G401.6 (cell line): ENCODE measurements around the gene SEMA4C.

Experiments
- FAIRE-seq: peaks from 2 replicates; lab custom pipeline; 2012; peaks lifted over from hg19 to GRCh38; lab: Jason Lieb, UNC

Gene SEMA4C

DNA sequence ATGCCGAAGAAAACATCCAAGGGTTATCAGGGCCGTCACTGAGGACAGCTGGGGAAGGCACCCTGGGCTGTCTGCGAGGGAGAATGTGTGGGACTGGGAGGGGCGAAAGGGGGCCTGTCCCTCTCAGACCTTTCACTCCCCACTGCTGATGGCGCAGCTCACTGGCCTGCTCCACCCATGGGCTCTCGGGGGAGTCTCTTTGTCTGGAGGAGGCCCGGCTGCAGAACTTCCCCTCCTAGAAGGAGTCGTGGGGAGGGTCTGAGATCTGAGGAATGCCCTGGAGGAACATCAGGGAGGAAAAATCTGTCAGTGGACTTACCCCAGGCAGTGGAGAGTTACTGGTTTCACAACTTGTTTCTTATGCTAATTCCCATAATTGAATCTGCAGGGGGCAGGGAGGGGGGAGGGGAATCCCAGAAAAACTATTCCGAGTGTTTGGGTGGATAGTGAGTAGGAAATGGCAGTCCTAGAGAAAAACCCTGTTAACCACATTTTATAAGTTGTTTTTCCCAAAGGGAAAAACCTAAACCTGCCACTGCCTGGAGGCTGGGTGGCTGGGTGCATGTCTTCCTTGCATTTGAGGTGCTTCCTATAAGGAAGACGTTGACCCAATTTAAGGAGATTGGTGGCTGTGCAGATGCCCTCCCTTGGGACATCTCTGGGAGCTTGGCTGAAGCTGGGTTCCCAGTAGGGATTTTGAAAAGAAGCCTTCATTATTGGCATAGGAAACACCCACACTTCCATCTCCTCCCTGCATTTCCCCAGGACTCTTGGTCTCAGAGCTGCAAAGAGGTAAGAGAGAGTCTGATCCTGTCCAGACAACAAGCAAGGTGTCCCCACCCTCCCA is 11.7 kb upstream of the SEMA4C start:
- no peak for FAIRE-seq

DNA sequence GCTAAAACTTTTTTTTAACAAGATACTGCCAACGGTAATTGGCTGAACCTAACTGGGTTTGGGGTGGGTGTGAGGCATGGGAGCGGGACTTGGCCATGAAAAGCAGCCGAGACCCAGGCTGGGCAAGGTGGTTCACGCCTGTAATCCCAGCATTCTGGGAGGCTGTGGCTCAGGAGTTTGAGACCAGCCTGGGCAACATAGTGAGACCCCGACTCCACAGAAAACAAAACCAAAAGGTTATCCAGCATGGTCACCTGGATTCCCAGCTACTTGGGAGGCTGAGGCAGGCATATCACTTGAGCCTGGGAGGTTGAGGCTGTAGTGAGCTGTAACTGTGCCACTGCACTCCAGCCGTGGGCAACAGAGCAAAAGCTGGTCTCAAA is 11.0 kb upstream of the SEMA4C start:
- no peak for FAIRE-seq

DNA sequence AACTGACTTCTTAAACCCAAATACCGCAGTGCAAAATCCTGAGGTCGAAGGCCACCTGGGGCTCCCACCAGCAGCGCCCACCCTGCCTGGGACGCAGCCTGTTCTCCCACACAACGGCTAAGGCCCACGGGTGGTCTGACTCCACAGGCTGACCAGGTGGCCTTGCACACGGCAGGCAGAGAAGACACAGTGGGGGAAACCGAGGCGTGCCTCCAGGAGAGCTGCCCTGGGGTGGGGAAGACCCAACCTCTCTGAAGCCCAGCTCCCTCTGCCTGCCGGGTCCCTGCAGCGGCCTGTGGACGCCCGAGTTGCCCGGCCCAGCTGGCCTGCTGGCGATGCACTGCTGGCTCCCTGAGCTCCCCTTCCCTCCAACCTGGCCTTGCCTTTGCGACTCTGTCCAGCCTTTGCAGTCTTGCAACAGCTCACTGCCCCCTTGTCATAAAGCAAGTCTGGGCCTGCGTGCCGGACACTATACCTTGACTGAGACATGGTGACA is 9.7 kb upstream of the SEMA4C start:
- no peak for FAIRE-seq

DNA sequence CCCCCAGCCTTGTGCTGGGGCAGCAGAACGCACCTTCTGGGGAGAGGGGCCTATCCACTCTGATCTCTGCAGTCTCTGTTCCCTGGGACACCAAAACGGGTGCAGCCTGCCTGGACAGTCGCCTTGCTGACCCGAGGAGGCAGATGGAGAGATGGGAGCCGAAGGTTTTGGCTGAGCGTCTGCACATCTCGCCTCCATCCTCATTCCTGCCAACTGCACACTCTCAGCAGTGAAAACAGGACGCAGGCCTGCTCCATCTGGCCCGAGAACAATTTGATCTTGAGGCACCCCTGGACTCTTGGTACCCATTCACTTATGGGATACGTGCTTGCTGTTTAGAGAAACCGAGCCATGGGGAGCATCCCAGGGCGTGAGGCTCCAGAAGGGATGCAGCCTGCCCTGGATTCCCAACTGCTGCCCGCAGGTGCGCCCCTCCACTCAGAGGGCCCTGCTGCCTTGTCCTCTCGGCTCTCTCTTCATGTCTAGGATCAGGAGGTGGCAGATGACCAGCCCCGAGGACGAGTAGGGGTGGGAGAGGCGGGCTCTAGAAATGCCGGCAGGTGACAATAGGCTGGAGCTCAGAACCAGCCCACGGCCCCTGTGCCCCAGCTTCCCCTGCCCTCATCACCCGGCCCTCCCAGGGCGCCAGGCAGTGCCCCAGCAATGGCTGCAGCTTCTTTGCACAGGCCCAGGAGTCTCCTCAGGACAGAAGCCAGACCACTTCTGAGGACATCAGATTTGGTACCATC is 9.1 kb upstream of the SEMA4C start:
- no peak for FAIRE-seq

DNA sequence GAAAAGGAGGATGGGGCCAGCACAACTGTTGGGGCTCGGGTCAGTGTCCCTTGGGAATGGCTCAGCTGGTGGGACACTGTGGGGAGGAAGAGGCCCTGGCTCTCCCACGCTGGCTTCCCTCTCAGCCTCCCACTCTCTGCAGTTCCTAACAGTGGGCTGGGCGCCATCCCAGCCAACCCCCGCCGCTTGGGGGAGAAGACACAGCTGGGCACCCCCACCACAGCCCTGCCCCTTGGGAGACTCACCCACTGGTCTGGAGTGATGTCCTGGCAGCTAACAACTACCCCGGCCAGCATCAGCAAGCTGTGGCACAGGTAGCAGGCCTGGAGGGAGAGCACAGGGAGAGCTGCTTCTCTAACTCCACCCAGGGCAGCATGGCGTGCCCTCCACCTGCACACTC is 8.3 kb upstream of the SEMA4C start:
- FAIRE-seq = no peak

DNA sequence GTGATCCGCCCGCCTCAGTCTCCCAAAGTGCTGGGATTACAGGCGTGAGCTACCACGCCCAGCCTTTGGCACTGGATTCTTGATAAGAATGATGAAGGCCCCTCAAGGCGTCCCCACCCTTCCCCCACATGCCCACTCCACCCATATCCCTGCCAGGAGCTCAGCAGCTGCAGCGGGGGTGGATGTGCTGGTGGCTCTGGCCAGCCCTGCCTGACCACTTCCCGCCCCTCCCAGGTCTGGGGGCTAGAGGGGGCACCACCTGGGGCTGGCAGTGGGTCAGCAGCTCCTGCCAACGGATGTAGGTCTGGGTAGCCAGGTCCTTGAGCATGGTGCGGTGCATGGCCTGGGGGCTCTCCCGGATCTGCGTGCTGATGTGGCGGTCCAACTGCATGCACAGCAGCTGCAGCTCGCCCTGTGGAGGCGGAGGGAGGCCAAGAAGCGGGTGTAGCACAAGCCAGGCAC is 7.8 kb upstream of the SEMA4C start:
- FAIRE-seq = no peak

DNA sequence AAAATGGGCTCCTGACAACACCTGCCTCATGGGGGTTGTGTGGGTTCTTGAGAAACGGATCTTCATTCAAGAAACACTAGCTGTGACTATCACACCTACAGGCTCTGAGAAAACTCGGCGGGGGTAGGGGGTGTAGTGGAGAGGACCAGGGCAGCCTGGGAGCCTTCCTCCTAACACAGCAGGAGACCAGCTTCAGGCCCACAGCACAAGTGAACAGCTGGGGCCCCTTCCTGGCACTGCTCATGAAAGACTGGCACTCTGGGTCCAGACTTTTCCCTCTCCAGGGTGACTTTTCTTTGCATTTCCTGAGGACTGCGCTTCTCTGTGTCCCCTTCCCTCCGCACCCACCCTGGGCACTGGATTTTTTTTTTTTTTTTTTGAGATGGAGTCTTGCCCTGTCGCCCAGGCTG is 7.2 kb upstream of the SEMA4C start:
- no peak for FAIRE-seq

DNA sequence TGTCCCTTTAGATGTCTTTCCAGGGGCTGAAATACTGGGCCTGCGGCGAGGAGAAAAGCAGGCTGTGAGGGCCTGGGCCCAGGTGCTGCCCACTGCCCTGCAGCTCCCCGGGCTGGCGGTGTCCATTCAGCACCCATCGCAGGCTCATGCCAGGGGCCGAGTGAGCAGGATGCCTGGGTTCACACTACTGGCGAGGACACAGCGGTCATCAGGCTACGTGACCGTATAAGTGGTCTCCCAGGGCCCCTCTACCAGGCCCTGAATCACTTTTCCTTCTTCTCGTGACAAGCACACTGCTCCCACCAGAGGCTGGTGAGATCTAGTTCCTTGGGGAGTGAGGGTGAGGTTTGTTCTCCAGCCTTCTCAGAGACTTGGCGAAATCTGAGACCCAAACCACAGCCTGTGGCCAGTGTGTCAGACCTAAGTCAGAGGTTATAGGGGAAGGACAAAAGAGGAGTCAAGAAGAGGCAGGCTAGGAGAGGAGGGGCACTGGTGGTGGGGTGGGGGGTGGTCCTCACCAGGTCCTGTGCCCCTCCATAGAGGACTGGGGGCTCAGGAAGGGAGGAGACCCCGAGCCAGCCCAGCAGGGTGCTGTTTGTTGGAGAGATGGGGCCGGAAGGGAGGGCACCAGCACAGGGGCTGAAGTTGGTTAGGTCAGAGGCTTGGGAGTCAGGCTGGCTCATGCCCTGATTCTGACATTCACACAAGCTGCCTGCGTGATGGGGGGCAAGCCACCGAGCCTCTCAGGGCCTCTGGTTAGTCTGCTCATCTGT is 6.6 kb upstream of the SEMA4C start:
- no peak for FAIRE-seq

DNA sequence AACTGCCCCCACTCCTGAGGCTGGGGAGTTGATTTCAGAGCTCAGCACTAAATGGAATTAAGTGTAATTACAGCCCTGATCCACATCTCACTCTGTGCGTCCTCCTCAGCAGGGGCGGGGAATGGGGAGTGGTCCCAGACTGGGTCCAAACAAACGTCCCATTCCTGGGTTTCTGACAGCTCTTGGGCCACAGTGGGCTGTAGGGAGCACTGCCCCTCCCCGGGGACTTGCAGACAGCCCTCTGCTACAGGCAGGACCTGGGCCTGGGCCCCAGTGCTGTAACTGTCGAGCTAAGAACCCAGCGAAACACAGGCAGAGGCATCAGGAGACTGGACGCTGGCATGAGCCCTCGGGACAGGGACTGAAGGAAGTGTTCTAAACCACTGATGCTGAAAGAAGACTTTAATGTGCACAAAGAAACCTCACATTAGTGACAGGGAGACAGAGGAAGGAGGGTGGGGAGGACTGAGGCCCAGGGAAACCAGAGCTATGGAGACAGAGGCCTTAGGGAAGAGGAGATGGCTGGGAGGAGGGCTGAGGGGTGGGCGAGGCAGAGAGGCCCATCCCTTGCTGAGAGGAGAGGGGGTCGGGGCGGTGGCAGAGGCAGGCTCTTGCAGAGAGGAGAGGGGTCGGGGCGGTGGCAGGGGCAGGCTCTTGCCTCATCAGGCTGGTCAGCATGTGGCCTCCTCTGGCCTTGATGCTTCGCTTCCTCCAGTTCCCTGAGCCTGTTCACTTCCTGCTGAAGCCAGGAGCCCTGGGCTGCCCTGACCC is 5.8 kb upstream of the SEMA4C start:
- FAIRE-seq = no peak

DNA sequence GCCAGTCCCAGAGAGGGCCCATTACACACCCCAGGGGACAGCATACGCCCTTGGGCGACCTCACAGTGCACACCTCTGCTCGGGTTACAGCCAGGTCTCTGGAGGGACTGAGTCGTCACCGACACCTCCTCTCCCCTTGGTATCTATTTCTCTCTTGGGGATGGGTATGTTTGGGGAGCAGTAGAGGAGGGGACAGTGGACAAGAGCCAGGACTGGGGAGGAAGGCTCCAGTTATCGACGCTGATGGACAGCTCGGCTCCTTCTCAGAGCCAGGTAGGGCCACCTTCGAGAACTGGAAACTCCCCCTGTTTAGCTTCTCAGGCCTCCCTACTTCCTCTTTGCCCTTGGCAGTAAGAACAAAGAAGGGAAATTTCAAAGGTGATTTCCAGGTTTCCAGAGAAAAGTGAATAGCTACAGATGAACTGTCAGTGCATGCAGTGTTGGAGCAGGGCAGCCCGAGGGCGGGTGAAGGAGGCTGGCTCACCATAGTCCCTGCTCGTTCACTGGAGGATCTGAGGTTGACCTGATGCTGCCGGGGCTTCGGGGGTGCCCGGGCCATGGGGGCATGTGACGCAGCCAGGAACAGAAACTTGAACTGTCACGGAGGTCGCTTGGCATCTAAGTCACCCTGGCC is 4.4 kb upstream of the SEMA4C start:
- FAIRE-seq = no peak

DNA sequence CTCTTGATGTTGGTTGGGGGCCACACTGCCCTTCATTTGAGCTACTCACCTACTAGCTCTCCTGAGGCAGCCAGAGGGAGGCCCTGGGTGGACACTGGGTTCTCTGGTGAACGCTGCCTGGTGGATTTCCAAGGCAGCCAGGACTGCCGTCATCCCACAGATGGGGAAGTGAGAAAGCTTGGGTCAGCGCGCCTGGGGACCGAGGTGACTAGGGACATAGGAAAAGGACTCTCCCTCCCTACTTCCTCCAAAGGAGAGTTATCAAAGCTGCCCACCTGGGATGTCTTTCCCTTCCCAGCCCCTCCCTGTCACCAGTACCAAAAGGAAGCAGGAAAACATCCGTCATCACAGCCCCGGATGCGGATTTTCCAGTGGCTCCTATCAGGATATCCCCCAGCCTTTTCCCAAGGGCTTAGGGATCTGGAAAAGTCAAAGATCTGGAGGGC is 3.8 kb upstream of the SEMA4C start:
- no peak for FAIRE-seq

DNA sequence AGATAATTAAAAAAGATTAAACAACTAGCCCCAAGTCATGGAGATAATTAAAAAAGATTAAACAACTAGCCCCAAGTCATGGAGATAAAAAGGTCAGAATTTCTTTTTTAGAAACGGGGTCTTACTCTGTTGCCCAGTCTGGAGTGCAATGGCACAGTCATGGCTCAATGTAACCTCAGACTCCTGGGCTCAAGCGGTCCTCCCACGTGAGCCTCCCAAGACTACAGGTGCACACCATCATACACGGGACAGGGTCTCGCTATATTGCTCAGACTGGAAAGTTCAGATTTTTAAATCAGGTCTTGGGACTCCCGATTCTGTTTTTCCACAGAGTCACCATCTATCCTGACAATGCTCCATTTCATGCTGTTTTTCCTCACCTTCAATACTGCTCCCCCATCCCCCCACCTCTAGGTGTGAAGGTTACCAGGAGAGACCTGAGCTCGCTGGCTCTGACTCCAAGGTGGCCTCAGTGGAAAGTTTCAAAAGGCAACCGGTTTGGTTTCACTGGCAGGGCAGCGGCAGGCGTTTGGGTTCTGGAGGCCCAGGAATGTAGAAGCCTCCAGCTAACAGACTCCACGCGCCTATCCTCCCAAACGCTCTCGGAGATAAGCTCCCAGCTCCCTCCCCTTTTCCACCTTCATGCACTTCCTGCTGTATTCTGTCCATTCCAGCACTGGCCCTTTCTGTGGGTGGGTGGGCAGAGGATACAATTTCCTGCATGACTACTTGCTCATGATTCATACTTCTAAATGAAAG is 2.9 kb upstream of the SEMA4C start:
- no peak for FAIRE-seq

DNA sequence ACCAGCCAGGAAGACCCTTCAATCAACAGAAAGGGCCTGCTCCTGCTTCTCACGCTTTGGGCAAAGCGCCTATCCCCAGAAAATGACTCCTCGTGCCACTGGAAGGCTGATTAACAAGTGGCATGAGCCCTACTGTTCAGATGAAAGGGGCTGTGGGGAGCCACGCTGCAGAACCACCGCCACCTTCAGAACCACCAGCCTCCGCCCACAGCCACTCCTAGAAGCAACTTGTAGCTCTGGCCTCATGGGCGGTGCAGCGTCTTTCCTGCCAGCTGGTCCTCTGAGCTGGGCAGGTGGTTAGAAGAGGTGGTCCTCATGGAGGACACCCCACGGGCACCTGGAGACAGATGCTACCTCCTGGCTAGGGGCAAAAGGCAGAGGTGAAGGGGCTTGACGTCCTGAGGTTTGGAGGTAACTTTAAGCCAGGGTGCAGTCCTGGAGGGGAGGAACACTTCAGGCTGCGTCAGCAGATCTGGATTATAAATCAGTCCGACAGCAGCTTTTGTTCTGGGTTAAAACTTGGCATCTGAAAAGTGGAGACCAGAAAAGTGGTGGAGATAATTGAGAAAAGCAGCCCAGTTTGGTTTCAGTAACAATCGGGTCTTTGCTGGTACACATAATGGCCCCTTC is 861 bp upstream of the SEMA4C start:
- FAIRE-seq = no peak

DNA sequence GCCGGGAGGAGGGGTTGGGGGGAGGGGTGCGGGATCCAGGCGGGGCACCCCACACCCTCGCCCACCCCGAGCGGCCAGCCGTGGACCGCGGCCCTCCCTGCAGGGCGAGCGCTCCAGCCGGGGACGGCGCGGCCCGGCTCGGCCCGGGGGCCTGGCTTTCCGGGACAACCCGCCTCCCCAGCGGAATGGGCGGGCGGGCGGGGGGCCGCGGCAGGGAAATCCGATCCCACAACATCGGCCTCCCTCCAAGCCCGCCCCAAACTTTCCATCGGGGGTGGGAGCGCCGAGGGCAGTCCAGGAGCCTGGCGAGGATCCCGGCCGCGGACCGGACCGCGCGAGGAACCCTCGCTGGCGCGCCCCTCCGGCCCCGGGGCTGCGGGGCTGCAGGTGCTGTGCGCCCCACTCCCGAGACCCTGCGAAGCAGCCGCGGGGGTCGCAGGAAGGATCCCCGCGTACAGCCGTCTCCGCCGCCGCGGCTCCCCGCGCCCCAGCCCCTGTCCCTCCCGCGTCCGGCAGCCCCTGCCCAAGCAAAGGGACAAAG is 529 bp downstream of the SEMA4C start:
- FAIRE-seq = no peak

DNA sequence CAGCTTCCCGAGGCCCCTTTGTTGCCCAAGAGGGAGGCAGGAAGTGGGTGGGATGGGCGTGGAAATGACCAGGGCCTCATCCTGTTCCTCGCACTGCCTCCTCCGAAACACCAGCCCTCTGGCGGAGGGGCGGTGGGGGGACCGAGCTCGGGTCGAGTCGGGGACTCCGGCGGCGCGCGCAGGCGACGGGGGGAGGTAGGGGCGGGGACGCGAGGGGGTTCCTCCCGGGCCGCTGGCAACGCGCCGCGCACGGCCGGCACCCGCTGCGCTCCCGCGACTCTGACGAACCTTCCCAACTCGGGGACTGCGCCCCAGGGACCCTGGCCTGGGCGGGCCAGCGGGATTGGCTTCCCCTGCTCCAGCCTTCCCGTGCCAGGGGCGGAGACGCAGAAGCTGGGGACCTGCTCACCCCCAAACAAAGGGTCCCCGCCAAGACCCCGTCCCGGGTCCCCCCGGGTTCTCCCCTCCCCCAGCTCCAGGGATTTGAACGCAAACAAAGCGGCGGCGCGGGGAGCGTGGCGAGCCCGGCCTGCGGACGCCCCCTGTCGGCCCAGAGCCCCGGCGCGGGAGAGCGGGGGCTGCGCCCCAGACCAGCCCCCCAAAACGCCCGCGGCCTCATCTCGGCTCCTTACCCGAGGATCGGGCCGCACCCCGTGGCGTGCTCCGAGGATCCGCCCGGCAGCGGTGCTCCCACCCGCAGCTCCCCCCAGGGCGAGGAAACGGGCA is 1.2 kb downstream of the SEMA4C start:
- FAIRE-seq = no peak

DNA sequence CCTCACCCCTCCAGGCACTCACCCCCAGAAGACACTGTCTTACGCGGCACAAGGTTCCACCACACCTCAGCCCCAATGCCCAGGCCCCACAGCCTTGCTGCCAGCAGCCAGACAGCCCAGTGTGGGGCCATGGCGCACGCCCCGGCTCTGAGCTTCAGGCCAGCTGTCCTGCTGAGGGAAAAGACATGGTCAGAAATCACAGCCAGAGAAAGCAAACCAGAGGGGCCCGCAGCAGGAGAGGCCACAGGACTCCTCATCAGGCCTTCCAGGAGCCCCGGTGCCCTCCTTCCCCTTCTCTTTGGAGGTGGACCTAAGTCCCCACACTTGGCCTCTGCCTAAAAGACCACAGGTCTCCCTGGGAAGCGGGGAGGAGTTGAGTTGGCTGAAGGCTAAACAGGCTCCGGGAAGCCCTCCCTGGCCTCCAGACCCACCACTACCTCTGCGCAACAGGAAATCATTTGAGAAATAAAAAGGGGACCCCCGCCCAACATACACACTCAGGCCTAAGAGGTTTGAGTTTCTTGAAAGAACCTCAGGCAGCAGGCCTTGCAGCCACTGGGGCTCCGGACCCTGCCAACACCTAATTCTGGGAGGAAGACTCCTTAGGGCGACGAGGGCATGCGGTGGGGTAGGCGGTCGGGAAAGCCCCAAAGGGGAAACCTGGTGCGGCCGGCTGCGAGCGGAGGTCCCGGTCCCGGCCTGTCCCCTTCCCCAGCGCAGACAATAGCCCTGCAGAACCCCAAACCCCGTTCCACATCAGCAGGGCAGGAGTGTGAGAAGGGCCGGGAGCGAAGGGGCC is 1.9 kb downstream of the SEMA4C start:
- FAIRE-seq = no peak

DNA sequence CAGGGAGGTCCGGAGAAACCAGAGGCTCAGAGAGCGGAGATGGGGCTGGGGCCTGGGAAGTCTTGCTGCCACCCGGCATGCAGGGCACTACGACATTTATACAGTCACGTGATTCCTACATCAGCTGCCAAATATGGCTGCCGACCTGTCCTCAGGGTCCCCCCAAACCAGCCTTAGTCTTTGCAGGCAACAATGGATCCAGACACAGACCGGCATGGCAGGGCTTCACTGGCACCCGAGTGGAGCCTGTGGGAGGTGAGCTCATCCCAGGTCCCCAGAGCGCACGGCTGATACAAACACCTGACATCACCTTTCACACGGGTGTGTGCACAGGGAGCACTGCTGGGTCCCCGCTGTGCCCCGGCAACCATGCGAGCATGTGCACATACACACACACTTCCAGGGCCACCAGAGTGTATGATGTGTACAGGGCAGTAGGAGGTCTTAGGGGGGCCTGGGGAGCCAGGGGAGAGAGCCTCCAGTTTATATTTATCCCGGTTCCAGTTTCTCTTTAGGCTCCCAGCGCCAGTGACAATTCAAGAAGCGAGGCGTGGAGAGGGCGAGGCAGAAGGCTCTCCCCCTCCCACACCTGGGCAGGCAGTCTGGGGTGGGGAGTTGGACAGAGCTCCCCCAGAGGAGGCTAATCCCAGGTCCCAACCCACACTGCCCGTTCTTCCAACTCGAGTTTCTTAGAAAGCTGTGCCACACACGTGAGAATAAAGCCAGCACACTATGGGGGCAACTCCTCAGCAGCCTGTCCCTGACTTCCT is 2.7 kb downstream of the SEMA4C start:
- FAIRE-seq = no peak

DNA sequence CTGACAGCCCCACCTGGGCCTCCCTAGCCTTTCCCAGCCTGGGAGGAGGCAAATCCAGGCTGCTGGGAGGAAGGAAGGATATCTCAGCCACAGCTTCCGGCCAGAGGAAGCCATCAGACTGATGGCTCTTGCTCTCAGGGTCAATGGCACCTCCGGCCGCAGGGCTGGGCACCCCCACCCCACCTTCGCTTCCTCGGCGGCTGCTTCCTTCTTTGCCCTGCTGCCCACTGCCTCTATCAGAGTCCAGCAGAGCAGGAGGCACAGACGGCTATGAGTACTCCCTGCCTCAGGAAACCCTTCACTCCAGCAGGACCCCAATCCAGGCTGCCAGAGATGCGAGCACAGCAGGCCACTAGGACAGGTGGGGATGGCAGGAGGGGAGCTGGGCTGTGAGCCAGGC is 3.3 kb downstream of the SEMA4C start:
- FAIRE-seq = no peak
